B cell (primary cell): ENCODE data around the gene SUGCT. TPM values are rescaled to one million over a fixed set of nuclear protein-coding genes. Genes with fewer than 3 reads are reported as not detected.

ENCODE experiments used
- ATAC-seq: fragments of 200-7000 bp; cut with Tn5 transposase; one replicate; pipeline ENCODE4 v1.10.0; 2021; ENCODE audit warnings: low read depth, mild to moderate bottlenecking, moderate number of reproducible peaks, moderate library complexity
- CTCF ChIA-PET: fragments of 350-600 bp; sonication (Branson Sonifier 250); formaldehyde crosslinking; loops from one replicate; lab custom pipeline; 2021; ENCODE audit warnings: antibody characterized with exemption, inconsistent platforms; lab: Charles Lee
- POLR2A ChIA-PET: fragments of 350-600 bp; sonication (Branson Sonifier 250); formaldehyde crosslinking; loops from one replicate; lab custom pipeline; 2021; ENCODE audit warnings: antibody characterized with exemption; lab: Charles Lee
- DNase-seq: peaks from one replicate; pipeline ENCODE4 v3.0.0; 2013
- H2AFZ ChIP-seq: 2 replicates; pipeline ENCODE4 v1.6.1; 2012; ENCODE audit warnings: mild to moderate bottlenecking, low read depth, low read length; ENCODE audit not compliant: insufficient read depth, poor library complexity, severe bottlenecking
- H3K27ac ChIP-seq, 2 donors: 1 replicate in 1 of 2; 2 replicates in 1 of 2; pipeline ENCODE4 v1.5.1; 2012 to 2013; ENCODE audit warnings: low read length in 2 of 2, mild to moderate bottlenecking in 2 of 2, moderate library complexity in 1 of 2
- H3K27me3 ChIP-seq, 4 experiments: fragments of 200-600 bp in 1 of 4; sonication (generic) in 1 of 4; replicated peaks in 1 of 4; 1 replicate in 2 of 4; 2 replicates in 2 of 4; pipeline versions ENCODE4 v1.6.1 to v1.7.0; 2013 to 2016; ENCODE audit warnings: low read length in 3 of 4, mild to moderate bottlenecking in 2 of 4, mixed read lengths in 1 of 4, moderate library complexity in 1 of 4; ENCODE audit not compliant: insufficient read depth in 4 of 4, control insufficient read depth in 3 of 4; ENCODE audit errors: control extremely low read depth in 1 of 4
- H3K36me3 ChIP-seq, 2 experiments: replicated peaks in 1 of 2; 1 replicate in 1 of 2; 2 replicates in 1 of 2; pipeline versions ENCODE4 v1.6.1 to v1.7.1; 2013; ENCODE audit warnings: low read length in 1 of 2; ENCODE audit not compliant: insufficient read depth in 2 of 2, control insufficient read depth in 1 of 2; ENCODE audit errors: control extremely low read depth in 1 of 2, extremely low read depth in 1 of 2
- H3K4me1 ChIP-seq, 2 donors: fragments of 200-600 bp in 1 of 2; sonication (generic) in 1 of 2; 1 replicate in 1 of 2; 2 replicates in 1 of 2; pipeline versions ENCODE4 v1.5.1 to v1.6.1; 2013 to 2017; ENCODE audit warnings: low read length in 2 of 2; ENCODE audit not compliant: control insufficient read depth in 2 of 2, insufficient read depth in 2 of 2
- H3K4me2 ChIP-seq: replicated peaks from 2 replicates; pipeline ENCODE3; 2012; ENCODE audit warnings: mild to moderate bottlenecking, low read depth, low read length; ENCODE audit not compliant: poor library complexity, severe bottlenecking
- H3K4me3 ChIP-seq, 5 experiments: fragments of 200-600 bp in 1 of 5; sonication (generic) in 1 of 5; 1 replicate in 3 of 5; 2 replicates in 2 of 5; pipeline versions ENCODE4 v1.5.1 to v1.7.0; 2011 to 2016; ENCODE audit warnings: low read length in 4 of 5, mild to moderate bottlenecking in 4 of 5, low read depth in 2 of 5, control low read depth in 1 of 5, moderate library complexity in 1 of 5; ENCODE audit not compliant: insufficient read depth in 1 of 5; ENCODE audit errors: control extremely low read depth in 1 of 5, extremely low read depth in 1 of 5
- H3K79me2 ChIP-seq: fragments of 200-600 bp; sonication (generic); one replicate; pipeline ENCODE4 v1.6.0; 2016; ENCODE audit warnings: low read length; ENCODE audit not compliant: control insufficient read depth, insufficient read depth
- H3K9ac ChIP-seq: fragments of 200-600 bp; sonication (generic); 2 replicates; pipeline ENCODE4 v1.6.1; 2017; ENCODE audit warnings: mild to moderate bottlenecking, low read length, moderate library complexity
- H3K9me3 ChIP-seq, 3 donors: one replicate each; pipeline versions ENCODE4 v1.6.1 to v1.7.1; 2013; ENCODE audit warnings: low read length in 2 of 3; ENCODE audit not compliant: control insufficient read depth in 2 of 3, insufficient read depth in 1 of 3; ENCODE audit errors: control extremely low read depth in 1 of 3
- H4K20me1 ChIP-seq: 2 replicates; pipeline ENCODE4 v1.6.0; 2012; ENCODE audit warnings: mild to moderate bottlenecking, low read length; ENCODE audit not compliant: insufficient read depth, control insufficient read depth, poor library complexity, severe bottlenecking
- H3K27ac Mint-ChIP-seq: one replicate; pipeline ENCODE4 v1.8.0; 2021; ENCODE audit warnings: mixed read lengths
- H3K27me3 Mint-ChIP-seq: one replicate; pipeline ENCODE4 v1.8.0; 2021; ENCODE audit warnings: mixed read lengths
- H3K4me1 Mint-ChIP-seq: one replicate; pipeline ENCODE4 v1.8.0; 2021; ENCODE audit warnings: mixed read lengths
- H3K4me3 Mint-ChIP-seq: one replicate; pipeline ENCODE4 v1.8.0; 2021; ENCODE audit warnings: mixed read lengths
- H3K9me3 Mint-ChIP-seq: one replicate; pipeline ENCODE4 v1.8.0; 2022; ENCODE audit warnings: mixed read lengths; ENCODE audit not compliant: insufficient read depth
- CTCF ChIP-seq: fragments of 200-600 bp; IDR thresholded peaks from one replicate; pipeline ENCODE4 v1.8.0; 2022; ENCODE audit warnings: antibody characterized with exemption, mild to moderate bottlenecking
- EZH2 ChIP-seq: IDR thresholded peaks from 2 replicates; pipeline ENCODE4 v1.6.1; 2012; ENCODE audit warnings: borderline replicate concordance, low read depth, mild to moderate bottlenecking, moderate library complexity, low read length; ENCODE audit not compliant: insufficient read depth, poor library complexity, severe bottlenecking
- intact Hi-C: fragments of 100-400 bp; cut with micrococcal nuclease; formaldehyde crosslinking; loops from one replicate; pipeline ENCODE4 v1.10.0; 2022
- polyA plus RNA-seq: library from polyadenylated mRNA; depleted of rRNA; stranded (reverse); fragments of >200 nt; gene quantifications from 2 replicates; pipeline ENCODE4 v1.2.3, GENCODE V29; 2012
- total RNA-seq, 2 donors: library from RNA; stranded (reverse); fragments of 120-200 nt in 1 of 2; gene quantifications; 1 replicate in 1 of 2; 2 replicates in 1 of 2; pipeline versions ENCODE4 v1.2.3 to v1.2.4, GENCODE V29; 2013 to 2022

The SUGCT gene
- total and polyA plus RNA-seq, 2 donors (not counting 1 experiment from before 2014, with no cell fraction given), result 0.19 to 0.86 TPM

GRCh38 chr7:40332516-40332915, 197.7 kb downstream of the SUGCT start:
- Mint-ChIP-seq H3K27me3 (no peaks in the 10 kb centered on the region), H3K9me3 (peaks cover 5% of the 10 kb centered on the region), H3K4me3 (no peak overlapping the region), H3K27ac (no peak overlapping the region), H3K4me1 (no peaks in the 10 kb centered on the region)
- no peaks in the 10 kb centered on the region for H3K4me1 ChIP-seq
- no peaks in the 10 kb centered on the region for H4K20me1 ChIP-seq
- no peaks in the 10 kb centered on the region for H3K36me3 ChIP-seq
- no peaks in the 10 kb centered on the region for H3K27me3 ChIP-seq
- no peak overlapping the region for H2AFZ ChIP-seq
- ChIA-PET POLR2A (no interaction called here), CTCF (interaction anchor here (1.1 to 3.4 kb wide), 3 partner anchors 27 to 1400 kb away, joined by 3 to 24 read pairs (median 5); no protein-coding TSS in a partner anchor)
- H3K79me2 ChIP-seq, result no peaks in the 10 kb centered on the region
- H3K4me3 ChIP-seq, result no peak overlapping the region
- H3K9ac ChIP-seq, result no peak overlapping the region
- TF ChIP-seq CTCF (no peak), EZH2 (no peak)
- DNase-seq, result no peak
- H3K4me2 ChIP-seq, result no peak overlapping the region
- H3K9me3 ChIP-seq, result no peaks in the 10 kb centered on the region
- ATAC-seq, result no peak
- no peak overlapping the region for H3K27ac ChIP-seq
- intact Hi-C loops, result no loop called here

- CTCF ChIA-PET, result interaction anchor here (1.1 kb wide), 1 partner anchor 12 kb away, joined by 3 read pairs; no protein-coding TSS in a partner anchor
- H3K9ac ChIP-seq, result no peak overlapping the region
- H3K9me3 ChIP-seq, result peaks cover 0 to 4% (median 0%) of the 10 kb centered on the region in 3 donors
- H3K36me3 ChIP-seq, result no peaks in the 10 kb centered on the region
- H3K9me3 Mint-ChIP-seq, result peaks cover 8% of the 10 kb centered on the region
- H3K4me2 ChIP-seq, result no peak overlapping the region
- TF ChIP-seq CTCF, result no peak
- no peak for TF ChIP-seq EZH2
- intact Hi-C loops, result no loop called here
- H3K27ac ChIP-seq, result no peak overlapping the region
- no peaks in the 10 kb centered on the region for H3K4me1 ChIP-seq
- peaks cover 4% of the 10 kb centered on the region for H3K27me3 Mint-ChIP-seq
- H3K4me3 ChIP-seq, result no peak overlapping the region
- no peaks in the 10 kb centered on the region for H3K27me3 ChIP-seq
- H2AFZ ChIP-seq, result no peak overlapping the region
- H3K79me2 ChIP-seq, result no peaks in the 10 kb centered on the region
- H3K4me1 Mint-ChIP-seq, result no peaks in the 10 kb centered on the region
- no peaks in the 10 kb centered on the region for H4K20me1 ChIP-seq
- H3K27ac Mint-ChIP-seq, result no peak overlapping the region
- H3K4me3 Mint-ChIP-seq, result no peak overlapping the region
- no peak for DNase-seq
- POLR2A ChIA-PET, result no interaction called here
- ATAC-seq, result no peak
Measured at GRCh38 chr7:40341836-40342235, 207.0 kb downstream of the SUGCT start.
